ENCODE measurements around the gene C1orf116.

GRCh38 chr1:207058878-207059867 lies 26.6 kb upstream of the C1orf116 start:
- no peak for TF ChIP-seq REST (IDR thresholded peaks at IDR 0.05; ENCODE audit: low read depth)
- no peak for TF ChIP-seq CREB1 (IDR thresholded peaks at IDR 0.05; ENCODE audit: low read depth)
- no peak for TF ChIP-seq FOXM1 (IDR thresholded peaks at IDR 0.05; ENCODE audit: borderline replicate concordance, low read depth)
- no peak for TF ChIP-seq TAF1 (IDR thresholded peaks at IDR 0.05; ENCODE audit: low read depth)
- TF ChIP-seq MAX (IDR thresholded peaks at IDR 0.05) = no peak
- no peak for TF ChIP-seq EP300 (IDR thresholded peaks at IDR 0.05; ENCODE audit: borderline replicate concordance)
- no peak for TF ChIP-seq USF1 (IDR thresholded peaks at IDR 0.05)
- no peak for TF ChIP-seq RAD21 (IDR thresholded peaks at IDR 0.05; ENCODE audit: low read depth)
- TF ChIP-seq TCF12 (IDR thresholded peaks at IDR 0.05; ENCODE audit: low read depth) = no peak
- TF ChIP-seq YY1 (IDR thresholded peaks at IDR 0.05; ENCODE audit: low read depth) = no peak
- TF ChIP-seq TEAD4 (IDR thresholded peaks at IDR 0.05) = no peak
- TF ChIP-seq NFIC (IDR thresholded peaks at IDR 0.05) = no peak

Measured in Ishikawa (cell line).